MG63 (cell line): Measurements from ENCODE around the gene PEX6. TPM values are rescaled to one million over a fixed set of nuclear protein-coding genes. Genes with fewer than 3 reads are reported as not detected.
"Not testable (repeated sequence)": the region's sequence is repeated elsewhere in the genome, so short reads cannot be mapped to it uniquely, and the experiment has no call there.

Experiments
- DNase-seq: peaks from one replicate; pipeline ENCODE4 v3.0.0-alpha.2; 2020
- H3K27me3 ChIP-seq: fragments of 250-450 bp; sonication (Bioruptor Pico); 2 replicates; pipeline ENCODE4 v1.5.1; 2020; ENCODE audit warnings: mild to moderate bottlenecking, moderate library complexity
- H3K36me3 ChIP-seq: fragments of 250-450 bp; sonication (Bioruptor Pico); 2 replicates; pipeline ENCODE4 v1.5.1; 2020; ENCODE audit warnings: mild to moderate bottlenecking, moderate library complexity
- H3K4me3 ChIP-seq: fragments of 250-450 bp; sonication (Bioruptor Pico); 2 replicates; pipeline ENCODE4 v1.5.1; 2020; ENCODE audit warnings: mild to moderate bottlenecking, moderate library complexity
- H3K9me3 ChIP-seq: fragments of 250-450 bp; sonication (Bioruptor Pico); 2 replicates; pipeline ENCODE4 v1.5.1; 2020; ENCODE audit warnings: mild to moderate bottlenecking, moderate library complexity
- total RNA-seq: library from RNA; depleted of rRNA; stranded (reverse); fragments of >200 nt; shearing (Covaris generic); gene quantifications from 2 replicates; pipeline ENCODE4 v1.2.3, GENCODE V29; 2014; ENCODE audit warnings: low replicate concordance

The PEX6 gene
- total RNA-seq, 1 experiment from 2014 or later, result 33.5 TPM

DNA sequence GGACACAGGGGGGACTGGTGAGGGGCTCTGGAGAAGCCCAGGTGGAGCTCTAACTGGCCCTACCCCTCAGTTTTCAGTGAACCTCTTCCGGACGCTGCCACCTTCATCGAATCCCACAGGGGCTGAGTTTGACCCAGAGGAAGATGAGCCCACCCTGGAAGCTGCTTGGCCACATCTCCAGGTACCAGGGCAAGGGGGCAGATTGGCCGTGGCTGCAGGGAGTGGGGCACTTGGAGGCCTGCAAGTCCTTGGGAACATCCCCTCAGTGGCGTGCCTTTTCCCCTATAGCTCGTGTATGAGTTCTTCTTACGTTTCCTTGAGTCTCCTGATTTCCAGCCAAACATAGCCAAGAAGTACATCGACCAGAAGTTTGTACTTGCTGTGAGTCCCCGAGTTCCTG, 28.1 kb upstream of the PEX6 start:
- Histone ChIP-seq H3K36me3 (peaks cover 10% of the 10 kb centered on the region), H3K9me3 (no peaks in the 10 kb centered on the region), H3K4me3 (no peak overlapping the region), H3K27me3 (no peaks in the 10 kb centered on the region)
- no peak for DNase-seq

- H3K27me3 ChIP-seq, result no peaks in the 10 kb centered on the region
- no peak overlapping the region for H3K4me3 ChIP-seq
- peaks cover 1% of the 10 kb centered on the region for H3K36me3 ChIP-seq
- DNase-seq, result no peak
- no peaks in the 10 kb centered on the region for H3K9me3 ChIP-seq
Measured at GRCh38 chr6:43006251-43006650, 27.3 kb upstream of the PEX6 start.

GRCh38 chr6:43005844-43006243, 26.9 kb upstream of the PEX6 start:
- Histone ChIP-seq H3K36me3 (no peaks in the 10 kb centered on the region; the same call in 1 of the 2 replicates), H3K4me3 (no peak overlapping the region), H3K9me3 (no peaks in the 10 kb centered on the region), H3K27me3 (no peaks in the 10 kb centered on the region)
- DNase-seq, result no peak

DNA sequence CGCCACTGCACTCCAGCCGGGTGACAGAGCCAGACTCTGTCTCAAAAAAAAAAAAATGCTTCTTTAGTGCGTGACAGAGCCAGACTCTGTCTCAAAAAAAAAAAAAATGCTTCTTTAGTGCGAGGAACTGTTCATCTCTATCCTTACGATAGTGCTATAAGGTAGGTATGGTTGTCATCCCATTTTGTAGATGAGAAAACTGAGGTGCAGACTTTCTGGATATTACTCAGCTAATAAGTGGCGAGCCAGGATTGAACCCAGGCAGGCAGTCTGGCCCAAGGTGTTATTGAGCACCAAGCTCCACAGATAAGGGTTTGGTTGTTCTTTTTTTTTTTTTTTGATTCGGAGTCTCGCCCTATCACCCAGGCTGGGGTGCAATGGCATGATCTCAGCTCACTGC, 22.9 kb upstream of the PEX6 start:
- no peak overlapping the region for H3K4me3 ChIP-seq
- H3K27me3 ChIP-seq, result no peaks in the 10 kb centered on the region
- DNase-seq, result no peak
- no peaks in the 10 kb centered on the region for H3K36me3 ChIP-seq
- no peaks in the 10 kb centered on the region for H3K9me3 ChIP-seq

GRCh38 chr6:42998205-42998604, 19.2 kb upstream of the PEX6 start:
- not testable (repeated sequence) for H3K27me3 ChIP-seq, H3K9me3 ChIP-seq, DNase-seq, H3K4me3 ChIP-seq, H3K36me3 ChIP-seq

DNA sequence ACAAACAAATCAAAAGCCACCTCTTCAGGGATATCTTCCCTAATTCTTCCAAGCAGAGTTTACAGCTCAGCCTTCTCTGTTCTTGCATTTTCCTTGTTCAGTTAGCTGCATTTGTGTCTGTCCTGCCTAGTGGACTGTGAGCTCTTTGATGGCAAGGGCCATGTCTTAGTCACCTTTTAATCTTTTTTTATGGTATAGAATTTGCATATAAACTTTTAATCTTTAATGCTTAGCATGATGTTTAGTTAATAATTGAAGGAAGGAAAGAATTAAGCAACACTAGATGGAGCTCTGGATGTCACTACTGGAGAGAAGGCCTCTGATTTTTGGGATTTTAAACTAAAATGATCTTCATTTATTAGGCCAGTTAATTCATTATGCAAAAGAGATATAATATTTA, 17.5 kb upstream of the PEX6 start:
- Histone ChIP-seq H3K36me3 (no peaks in the 10 kb centered on the region), H3K4me3 (no peak overlapping the region), H3K27me3 (no peaks in the 10 kb centered on the region), H3K9me3 (no peaks in the 10 kb centered on the region)
- no peak for DNase-seq

DNA sequence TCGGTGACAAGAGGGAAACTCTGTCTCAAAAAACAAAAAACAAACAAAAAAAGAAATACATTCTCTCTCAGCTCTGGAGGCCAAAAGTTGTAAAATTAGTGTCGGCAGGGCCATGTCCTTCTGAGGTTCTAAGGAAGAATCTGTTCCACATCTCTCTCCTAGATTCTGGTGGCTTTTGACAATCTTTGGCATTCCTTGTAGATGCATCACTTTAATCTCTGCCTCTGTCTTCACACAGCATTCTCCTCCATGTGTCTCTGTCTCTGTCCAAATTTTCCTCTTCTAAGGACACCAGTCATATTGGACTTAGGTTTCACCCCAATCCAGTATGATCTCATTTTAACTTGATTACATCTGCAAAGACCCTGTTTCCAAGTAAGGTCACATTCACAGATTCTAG, 14.5 kb upstream of the PEX6 start:
- no peak for DNase-seq
- H3K27me3 ChIP-seq, result no peaks in the 10 kb centered on the region
- no peak overlapping the region for H3K4me3 ChIP-seq
- H3K9me3 ChIP-seq, result no peaks in the 10 kb centered on the region
- no peaks in the 10 kb centered on the region for H3K36me3 ChIP-seq

DNA sequence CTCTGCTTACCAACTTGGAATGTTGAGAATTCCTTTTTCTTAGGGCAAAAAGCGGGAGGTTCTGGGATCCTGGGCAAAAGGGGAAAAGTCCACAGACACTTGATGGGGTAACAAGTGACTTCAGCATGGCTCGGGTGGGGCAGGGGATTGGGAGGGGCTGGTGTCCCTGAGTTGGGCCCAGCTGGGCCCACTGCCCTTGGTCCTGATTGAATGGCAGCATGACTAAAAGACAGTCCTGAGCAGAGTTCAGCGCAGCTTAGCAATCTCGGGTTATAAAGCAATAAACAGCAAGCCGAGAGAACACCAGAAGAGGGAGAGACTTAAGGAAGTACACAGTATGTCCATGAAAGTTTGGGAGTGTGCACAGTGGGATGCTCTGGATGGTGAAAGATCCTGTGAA, 10.9 kb upstream of the PEX6 start:
- Histone ChIP-seq H3K36me3 (no peaks in the 10 kb centered on the region), H3K4me3 (no peak overlapping the region), H3K9me3 (no peaks in the 10 kb centered on the region), H3K27me3 (no peaks in the 10 kb centered on the region)
- DNase-seq, result no peak

DNA sequence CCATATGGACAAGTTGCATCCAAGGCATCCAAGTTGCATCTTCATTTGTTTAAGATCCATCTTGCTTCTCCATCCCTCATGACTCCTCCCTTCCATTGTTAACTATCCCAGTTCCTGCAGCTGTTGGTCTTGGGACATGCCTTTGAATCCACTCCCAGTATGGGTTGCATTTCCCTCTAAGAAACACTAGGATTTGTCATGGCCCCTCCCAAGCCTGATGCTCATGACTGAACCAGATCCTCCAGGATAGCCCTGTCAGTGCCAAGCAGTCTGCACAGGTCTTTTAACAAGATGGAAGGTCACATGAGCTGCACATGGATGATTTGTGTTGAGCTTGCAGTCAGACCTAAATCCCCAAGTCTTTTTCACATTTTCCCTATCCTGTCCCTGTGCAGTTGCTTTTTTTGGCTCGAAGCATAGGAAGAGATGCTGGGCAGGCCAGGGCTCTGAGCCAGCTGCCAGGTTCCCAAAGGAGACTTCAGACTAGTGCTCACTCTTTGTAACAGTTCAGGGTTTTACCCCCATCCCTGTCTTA, 9.6 kb upstream of the PEX6 start:
- H3K9me3 ChIP-seq, result no peaks in the 10 kb centered on the region
- H3K36me3 ChIP-seq, result no peaks in the 10 kb centered on the region
- no peak overlapping the region for H3K4me3 ChIP-seq
- no peak for DNase-seq
- no peaks in the 10 kb centered on the region for H3K27me3 ChIP-seq

GRCh38 chr6:42987533-42988451, 8.8 kb upstream of the PEX6 start:
- H3K9me3 ChIP-seq, result no peaks in the 10 kb centered on the region

GRCh38 chr6:42984924-42985475, 6.0 kb upstream of the PEX6 start:
- H3K27me3 ChIP-seq, result no peaks in the 10 kb centered on the region
- H3K36me3 ChIP-seq, result no peaks in the 10 kb centered on the region
- H3K4me3 ChIP-seq, result peak overlapping the region; percentile 73
- no peaks in the 10 kb centered on the region for H3K9me3 ChIP-seq
- no peak for DNase-seq

More at GRCh38 chr6:42987533-42988451, 8.8 kb upstream of the PEX6 start:
- no peak for DNase-seq
- H3K27me3 ChIP-seq, result no peaks in the 10 kb centered on the region
- H3K36me3 ChIP-seq, result no peaks in the 10 kb centered on the region
- H3K4me3 ChIP-seq, result no peak overlapping the region

DNA sequence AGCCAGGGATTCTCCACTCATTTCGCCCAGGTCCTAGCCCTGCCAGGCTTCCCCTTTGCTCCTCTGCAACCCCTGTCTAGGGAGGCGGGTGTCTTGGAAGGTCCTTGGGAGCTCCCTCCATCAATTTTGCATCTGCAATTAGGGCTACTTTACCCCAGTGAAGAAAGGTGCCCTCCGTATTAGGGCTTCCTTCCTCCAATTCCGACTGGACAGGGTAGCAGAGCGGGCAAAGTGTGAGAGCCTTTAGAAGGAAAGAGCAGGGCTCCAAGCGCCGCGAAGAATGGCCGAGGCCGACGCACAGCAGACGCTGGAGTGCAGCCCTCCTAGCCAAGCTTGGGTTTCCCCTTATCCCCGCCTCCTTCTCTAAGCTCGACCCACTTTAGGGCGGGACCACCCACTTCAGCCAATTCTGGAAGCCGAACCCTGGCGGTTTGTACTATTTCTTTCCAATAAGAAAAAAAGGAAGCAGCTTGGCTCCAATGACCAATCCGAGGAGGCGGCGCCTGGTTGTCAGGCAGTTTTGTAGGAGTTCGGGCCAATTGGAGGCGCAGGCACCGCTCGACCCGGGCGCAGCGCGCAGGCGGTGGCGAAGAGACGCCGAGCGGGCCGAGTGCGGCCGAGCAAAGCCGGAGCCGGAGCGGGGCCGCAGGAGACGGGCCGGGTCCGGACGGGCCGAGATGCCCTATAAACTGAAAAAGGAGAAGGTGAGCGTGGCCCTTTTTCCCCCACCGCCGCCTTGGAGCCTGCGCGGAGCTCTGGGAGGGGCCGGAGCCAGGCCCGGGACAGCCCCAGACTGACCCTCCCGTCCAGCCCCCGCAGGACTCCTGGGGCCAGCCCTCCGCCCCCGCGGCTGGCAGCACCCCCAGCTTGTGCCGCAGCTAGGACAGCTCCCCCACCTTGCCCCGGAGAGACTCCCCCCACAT, 5.3 kb upstream of the PEX6 start, which contains the start of gene PPP2R5D:
Gene PPP2R5D, plus strand, starts transcription at position 570 of the 923 bp plus-strand sequence. Its CDS starts 108 bp downstream, at position 678.
- H3K27me3 ChIP-seq, result no peaks in the 10 kb centered on the region
- DNase-seq, result peak; percentile 94
- H3K4me3 ChIP-seq, result peak within 1 kb of the TSS; percentile 73
- no peaks in the 10 kb centered on the region for H3K9me3 ChIP-seq
- no peaks in the 10 kb centered on the region for H3K36me3 ChIP-seq

DNA sequence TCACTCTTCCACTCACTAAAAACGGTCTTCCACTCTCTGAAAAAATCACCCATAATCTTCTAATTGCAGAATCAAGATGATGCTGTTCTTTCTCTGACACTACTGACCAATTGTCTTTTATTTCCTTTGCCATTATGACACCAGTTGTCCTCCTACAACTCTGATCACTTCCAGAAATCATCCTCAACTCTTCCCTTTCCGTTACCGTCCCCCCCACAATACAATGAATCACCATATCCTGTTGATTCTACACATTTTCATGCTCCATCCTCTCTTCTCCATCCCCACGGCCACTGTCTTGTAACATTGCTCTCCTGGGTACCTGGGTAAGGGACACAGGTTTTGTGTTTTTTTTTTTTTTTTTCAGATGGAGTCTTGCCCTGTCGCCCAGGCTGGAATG, 2.9 kb upstream of the PEX6 start:
- H3K9me3 ChIP-seq, result no peaks in the 10 kb centered on the region
- H3K27me3 ChIP-seq, result no peaks in the 10 kb centered on the region
- H3K36me3 ChIP-seq, result peaks cover 2% of the 10 kb centered on the region; the same call in 1 of the 2 replicates
- H3K4me3 ChIP-seq, result no peak overlapping the region
- DNase-seq, result no peak

DNA sequence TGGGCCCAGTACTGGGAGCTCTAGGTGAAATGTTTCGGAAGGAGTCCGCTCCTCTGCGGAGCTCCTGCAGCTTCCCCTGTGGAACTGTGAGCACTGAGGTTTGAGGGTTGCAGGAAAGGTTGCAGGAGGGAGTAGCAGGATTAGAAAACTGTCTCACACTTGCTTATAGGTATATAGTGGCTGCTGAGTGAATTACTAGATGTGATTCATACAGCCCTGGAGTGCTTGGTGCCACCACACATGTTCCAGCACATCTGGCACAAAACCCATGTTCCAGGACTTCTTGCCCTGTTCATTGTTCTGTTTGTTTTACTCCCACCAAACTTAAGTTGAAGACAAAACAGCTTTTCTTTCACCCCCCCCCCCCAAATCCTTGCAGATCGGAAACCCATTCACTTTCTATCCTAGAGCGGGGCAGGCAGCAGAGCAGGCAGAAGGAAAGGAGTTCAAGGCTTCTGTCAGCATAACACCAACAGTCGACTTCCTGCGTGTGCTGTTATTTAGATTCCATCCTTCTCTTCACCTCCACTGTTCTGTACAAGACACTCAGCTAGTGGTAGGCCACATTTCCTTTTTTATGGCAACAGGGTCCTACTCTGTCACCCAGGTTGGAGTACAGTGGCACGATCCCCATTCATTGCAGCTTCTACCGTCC, 669 bp upstream of the PEX6 start:
- no peaks in the 10 kb centered on the region for H3K27me3 ChIP-seq
- peaks cover 2% of the 10 kb centered on the region; the same call in 1 of the 2 replicates for H3K36me3 ChIP-seq
- DNase-seq, result peak; percentile 17
- peak overlapping the region; percentile 75 for H3K4me3 ChIP-seq
- H3K9me3 ChIP-seq, result no peaks in the 10 kb centered on the region

DNA sequence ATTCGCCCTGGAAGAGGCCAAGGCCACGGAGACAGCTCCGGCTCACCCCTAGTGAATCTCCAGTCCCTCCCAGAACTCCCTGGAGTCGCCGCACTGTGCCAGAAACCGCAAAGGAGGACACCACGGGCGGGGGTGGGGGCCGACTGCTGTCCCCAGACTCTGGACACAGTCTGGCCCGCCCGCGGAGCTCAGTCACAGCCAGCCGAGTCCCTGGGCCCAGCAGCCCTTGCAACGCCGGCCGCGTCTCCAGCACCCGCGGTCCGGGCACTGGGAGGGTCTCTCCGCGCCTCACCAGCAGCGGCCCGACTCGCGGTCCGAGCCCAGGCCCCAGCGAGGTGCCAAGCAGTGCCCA, 518 bp downstream of the PEX6 start:
- H3K36me3 ChIP-seq, result peaks cover 2% of the 10 kb centered on the region; the same call in 1 of the 2 replicates
- H3K4me3 ChIP-seq, result peak overlapping the region; percentile 75
- no peaks in the 10 kb centered on the region for H3K27me3 ChIP-seq
- DNase-seq, result peak; percentile 43
- no peaks in the 10 kb centered on the region for H3K9me3 ChIP-seq

- Histone ChIP-seq H3K4me3 (no peak overlapping the region), H3K36me3 (peaks cover 2% of the 10 kb centered on the region; the same call in 1 of the 2 replicates), H3K9me3 (no peaks in the 10 kb centered on the region), H3K27me3 (no peaks in the 10 kb centered on the region)
- DNase-seq, result no peak
Measured at GRCh38 chr6:42974919-42975505, 4.0 kb downstream of the PEX6 start.
